ENCODE results near the gene GSTM5.
"Not testable (repeated sequence)": the region's sequence is repeated elsewhere in the genome, so short reads cannot be mapped to it uniquely, and the experiment has no call there.

The GSTM5 gene

DNA sequence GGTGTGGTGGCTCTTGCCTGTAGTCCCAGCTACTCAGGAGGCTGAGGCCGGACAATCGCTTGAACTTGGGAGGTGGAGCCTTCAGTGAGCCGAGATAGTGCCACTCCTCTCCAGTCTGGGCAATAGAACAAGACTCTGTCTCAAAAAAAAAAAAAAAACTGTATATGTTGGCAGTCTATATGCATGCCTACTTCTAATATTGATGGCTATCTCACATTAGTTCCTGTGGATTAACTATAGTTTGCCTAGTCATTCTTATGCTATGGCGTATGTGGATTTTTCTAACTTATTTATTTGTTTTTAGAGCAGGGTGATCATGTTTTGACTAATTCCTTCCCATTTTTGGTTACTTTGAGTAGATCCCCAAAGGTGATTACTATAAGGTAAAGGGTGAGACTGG lies 15.0 kb upstream of the GSTM5 start:
- no peak for DNase-seq (ENCODE audit: low read depth)

DNA sequence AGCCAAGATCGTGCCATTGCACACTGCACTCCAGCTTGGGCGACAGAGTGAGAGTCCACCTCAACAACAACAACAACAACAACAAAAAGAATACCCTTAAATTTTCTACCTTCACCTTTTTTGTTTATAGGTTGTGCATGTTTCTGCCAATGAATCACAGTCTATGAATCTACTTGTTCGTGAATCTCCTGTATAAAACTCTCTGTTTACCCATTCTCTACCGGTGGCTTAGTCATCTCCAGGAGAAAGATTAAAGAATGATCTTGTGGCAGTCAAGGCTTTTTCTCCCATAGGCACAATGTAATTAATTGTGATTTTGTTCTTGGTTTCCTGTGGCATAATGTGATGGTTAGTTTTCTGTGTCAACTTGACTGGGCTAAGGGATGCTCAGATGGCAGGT lies 14.2 kb upstream of the GSTM5 start:
- not testable (repeated sequence) for DNase-seq (ENCODE audit: low read depth)

- DNase-seq (ENCODE audit: low read depth), result not testable (repeated sequence)
Observed at GRCh38 chr1:109702940-109703339, 9.1 kb upstream of the GSTM5 start.

DNA sequence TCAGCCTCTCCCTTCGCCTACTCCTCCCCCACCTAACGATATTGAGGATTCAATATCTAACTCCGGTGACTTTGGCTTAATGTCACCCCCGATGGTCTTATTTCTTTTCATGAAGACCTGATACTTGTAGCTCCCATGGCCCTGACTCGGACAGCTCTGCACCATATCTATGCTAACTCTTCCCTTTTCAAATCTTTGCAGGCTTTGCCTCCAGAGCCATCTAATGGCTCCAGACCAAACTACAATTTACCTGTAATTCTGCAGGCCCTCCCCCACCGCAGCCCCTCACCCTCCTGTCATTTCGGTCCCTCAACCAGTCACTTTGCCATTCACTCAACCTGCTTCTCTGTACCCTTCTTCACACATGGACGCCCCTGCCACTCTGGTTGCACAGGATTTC lies 7.9 kb upstream of the GSTM5 start:
- DNase-seq (ENCODE audit: low read depth), result no peak

- no peak for DNase-seq (ENCODE audit: low read depth)
Observed at GRCh38 chr1:109705411-109705810, 6.6 kb upstream of the GSTM5 start.

GRCh38 chr1:109708949-109709348 lies 3.1 kb upstream of the GSTM5 start:
- not testable (repeated sequence) for DNase-seq (ENCODE audit: low read depth)

- DNase-seq (ENCODE audit: low read depth), result not testable (repeated sequence)
Observed at GRCh38 chr1:109709822-109710221, 2.2 kb upstream of the GSTM5 start.

DNA sequence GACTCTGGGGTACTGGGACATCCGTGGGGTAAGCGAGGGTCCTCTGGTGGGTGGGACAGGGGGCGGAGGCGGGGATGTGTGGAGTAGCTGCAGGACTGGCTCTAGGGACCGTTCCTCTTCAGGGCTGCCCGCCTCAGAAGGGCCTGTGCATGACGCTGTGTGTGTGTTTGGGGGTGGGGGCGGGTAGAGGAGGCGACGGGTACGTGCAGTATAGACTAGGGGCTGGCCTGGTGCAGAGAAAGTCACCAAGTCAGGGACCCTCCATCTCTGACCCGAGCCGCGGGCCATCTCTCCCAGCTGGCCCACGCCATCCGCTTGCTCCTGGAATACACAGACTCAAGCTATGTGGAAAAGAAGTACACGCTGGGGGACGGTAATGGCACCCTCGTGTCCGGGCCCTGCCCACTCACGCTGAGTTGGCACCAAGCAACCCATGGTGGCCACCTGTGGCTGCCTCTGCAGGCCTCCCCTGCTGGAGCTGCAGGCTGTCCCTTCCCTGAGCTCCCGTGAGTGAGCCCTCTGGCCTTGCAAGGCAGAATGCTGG lies 342 bp downstream of the GSTM5 start:
- DNase-seq (ENCODE audit: low read depth), result no peak

- no peak for DNase-seq (ENCODE audit: low read depth)
Observed at GRCh38 chr1:109713636-109714035, 1.6 kb downstream of the GSTM5 start.

GRCh38 chr1:109714661-109715372 lies 2.8 kb downstream of the GSTM5 start:
- no peak for DNase-seq (ENCODE audit: low read depth)

- no peak for DNase-seq (ENCODE audit: low read depth)
Observed at GRCh38 chr1:109716121-109716520, 4.1 kb downstream of the GSTM5 start.

GRCh38 chr1:109716570-109717090 lies 4.6 kb downstream of the GSTM5 start:
- no peak for DNase-seq (ENCODE audit: low read depth)

GRCh38 chr1:109717729-109718128 lies 5.7 kb downstream of the GSTM5 start:
- no peak for DNase-seq (ENCODE audit: low read depth)

DNA sequence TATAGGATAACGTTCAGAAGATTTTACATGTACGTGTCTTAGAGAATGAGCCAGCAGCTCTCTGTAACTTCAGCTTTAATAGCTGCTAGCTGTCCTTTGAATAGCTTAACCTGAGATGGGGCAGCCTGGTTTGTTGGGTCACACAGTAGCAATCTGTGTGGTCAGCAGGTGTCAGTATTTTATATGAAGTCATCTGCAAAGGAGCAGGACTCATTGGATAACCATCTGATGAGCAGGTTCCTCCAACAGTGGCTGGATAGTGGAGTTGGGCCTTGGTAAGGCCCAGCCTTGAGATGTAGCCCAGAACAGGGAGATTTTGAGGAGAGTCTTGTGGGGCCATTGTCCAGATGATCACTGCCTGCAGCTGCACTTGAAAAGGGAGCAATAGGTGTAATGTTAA lies 6.4 kb downstream of the GSTM5 start:
- DNase-seq (ENCODE audit: low read depth), result no peak

GRCh38 chr1:109719337-109719837 lies 7.3 kb downstream of the GSTM5 start:
- DNase-seq (ENCODE audit: low read depth), result no peak

DNA sequence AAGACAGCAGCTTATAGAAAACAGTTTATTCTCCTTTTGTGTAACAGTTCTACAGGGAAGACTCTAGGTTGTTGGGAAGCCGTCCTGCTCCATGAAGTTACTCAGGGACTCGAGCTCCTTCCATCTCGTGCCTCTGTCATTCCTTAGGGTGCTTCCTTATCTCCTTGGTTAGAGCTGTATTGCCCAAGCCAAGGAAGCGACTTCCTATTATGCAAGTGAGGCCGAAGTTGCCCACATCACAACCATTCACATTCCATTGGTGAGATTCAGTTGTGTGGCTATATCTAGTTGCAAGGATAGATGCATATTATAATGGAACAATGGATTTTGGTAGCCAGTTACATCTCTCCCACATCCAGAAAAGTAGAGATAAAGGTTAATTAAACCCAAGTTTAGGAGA lies 9.0 kb downstream of the GSTM5 start:
- DNase-seq (ENCODE audit: low read depth), result no peak

DNA sequence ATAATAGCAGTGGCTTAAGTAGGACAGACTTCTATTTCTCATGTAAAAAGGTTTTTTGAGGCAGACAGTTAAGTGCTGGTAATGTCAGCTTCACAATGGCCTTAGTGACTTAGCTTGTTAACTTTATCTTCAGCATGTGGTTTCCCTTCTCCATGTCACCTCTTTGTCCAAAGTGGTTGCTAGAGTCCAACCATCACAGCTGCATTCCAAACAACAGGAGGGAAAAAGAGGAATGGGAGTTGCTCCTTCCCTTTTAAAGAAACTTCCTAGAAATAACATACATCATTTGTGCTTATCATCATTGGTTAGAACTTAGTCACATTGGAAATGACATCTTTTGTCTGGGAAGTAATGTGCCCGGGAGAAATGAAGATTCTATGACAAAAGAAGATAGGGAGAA lies 9.9 kb downstream of the GSTM5 start:
- no peak for DNase-seq (ENCODE audit: low read depth)

GRCh38 chr1:109722908-109723691 lies 11.0 kb downstream of the GSTM5 start:
- no peak for DNase-seq (ENCODE audit: low read depth)

DNA sequence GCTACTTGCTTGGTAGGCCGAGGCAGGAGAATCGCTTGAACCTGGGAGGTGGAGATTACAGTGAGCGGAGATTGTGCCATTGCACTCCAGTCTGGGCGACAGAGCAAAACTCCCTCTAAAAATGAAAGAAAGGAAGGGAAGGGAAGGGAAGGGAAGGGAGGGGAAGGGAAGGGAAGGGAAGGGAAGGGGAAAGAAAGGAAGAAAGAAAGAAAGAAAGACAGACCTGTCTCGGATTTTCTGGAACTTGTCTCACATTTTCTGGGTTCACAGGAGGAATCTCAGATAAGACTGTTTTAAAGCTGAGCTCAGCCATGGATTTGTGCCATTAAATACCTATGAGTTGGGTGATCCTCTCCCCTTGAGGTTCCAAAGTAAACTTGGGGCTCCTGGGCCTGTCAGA lies 12.9 kb downstream of the GSTM5 start:
- no peak for DNase-seq (ENCODE audit: low read depth)

DNA sequence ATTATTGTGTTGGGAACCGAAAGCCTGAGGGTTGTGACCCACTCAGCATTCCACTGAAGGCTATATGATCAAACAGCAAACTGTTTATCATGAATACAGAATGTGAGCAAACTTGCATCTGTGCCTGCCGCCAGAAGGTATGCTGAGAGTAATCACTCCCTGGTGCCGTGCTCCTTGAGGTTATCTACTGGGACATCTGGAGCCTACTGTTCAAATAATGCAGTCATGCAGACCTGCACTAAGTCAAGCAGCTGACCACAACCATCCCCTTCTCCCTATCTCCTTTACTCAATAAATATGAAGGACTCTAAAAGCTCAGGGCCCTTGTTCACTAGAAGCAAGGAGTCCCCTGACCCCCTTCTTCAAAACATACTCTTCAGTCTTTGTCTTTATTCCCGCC lies 13.5 kb downstream of the GSTM5 start:
- no peak for DNase-seq (ENCODE audit: low read depth)

GRCh38 chr1:109726007-109726406 lies 14.0 kb downstream of the GSTM5 start:
- DNase-seq (ENCODE audit: low read depth), result no peak

DNA sequence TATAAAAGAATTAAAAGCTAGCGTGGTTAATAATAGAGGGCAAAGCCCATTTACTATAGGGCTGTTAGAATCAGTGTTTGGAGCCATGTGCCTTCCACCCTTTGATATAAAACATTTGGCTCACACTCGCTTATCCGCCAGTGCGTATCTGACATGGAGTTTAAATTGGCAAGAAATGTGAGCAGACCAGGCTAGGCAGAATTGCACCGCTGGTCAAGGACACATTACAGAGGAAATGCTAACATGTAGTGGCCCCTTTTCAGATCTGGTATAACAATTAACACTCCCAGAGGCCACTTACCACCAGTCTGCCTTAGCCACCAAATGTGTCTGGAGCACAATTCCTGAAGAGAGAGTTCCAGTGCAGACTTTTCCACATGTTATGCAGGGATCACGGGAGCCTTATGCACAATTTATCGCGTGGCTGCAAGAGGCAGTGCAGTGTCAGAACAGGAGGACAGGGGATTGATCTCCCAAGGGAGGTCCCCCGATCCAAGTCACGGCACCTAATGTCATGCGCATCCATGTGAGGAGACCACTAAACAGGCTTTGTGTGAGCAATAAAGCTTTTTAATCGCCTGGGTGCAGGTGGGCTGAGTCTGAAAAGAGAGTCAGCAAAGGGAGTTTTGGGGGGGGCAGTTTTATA lies 14.8 kb downstream of the GSTM5 start:
- DNase-seq (ENCODE audit: low read depth), result no peak
